Trophoblast cell (in vitro differentiated cells and primary cell): ENCODE measurements around the gene RP9. TPM values are rescaled to one million over a fixed set of nuclear protein-coding genes. Genes with fewer than 3 reads are reported as not detected.

ENCODE experiments used
- DNase-seq, 2 donors: peaks; one replicate each; pipeline ENCODE4 v3.0.0-alpha.2; 2016
- H2AFZ ChIP-seq: 2 replicates; pipeline ENCODE4 v1.6.1; 2013; ENCODE audit warnings: low read length, moderate library complexity, mild to moderate bottlenecking; ENCODE audit not compliant: insufficient read depth, poor library complexity
- H2AK5ac ChIP-seq: 2 replicates; pipeline ENCODE4 v1.6.1; 2013; ENCODE audit warnings: mild to moderate bottlenecking, low read length
- H2BK120ac ChIP-seq: 2 replicates; pipeline ENCODE4 v1.6.1; 2013; ENCODE audit warnings: low read length, mild to moderate bottlenecking, moderate library complexity; ENCODE audit not compliant: insufficient read depth, poor library complexity
- H2BK12ac ChIP-seq: 2 replicates; pipeline ENCODE4 v1.6.1; 2013; ENCODE audit warnings: mild to moderate bottlenecking, low read length, moderate library complexity
- H2BK5ac ChIP-seq: 2 replicates; pipeline ENCODE4 v1.6.1; 2013; ENCODE audit warnings: low read length, low read depth, moderate library complexity, mild to moderate bottlenecking; ENCODE audit not compliant: poor library complexity
- H3K14ac ChIP-seq: 2 replicates; pipeline ENCODE4 v1.6.1; 2013; ENCODE audit warnings: mild to moderate bottlenecking, low read length
- H3K18ac ChIP-seq: 2 replicates; pipeline ENCODE4 v1.6.1; 2013; ENCODE audit warnings: mild to moderate bottlenecking, low read length
- H3K23ac ChIP-seq: 2 replicates; pipeline ENCODE4 v1.6.1; 2013; ENCODE audit warnings: low read length
- H3K27ac ChIP-seq: 2 replicates; pipeline ENCODE4 v1.5.1; 2013; ENCODE audit warnings: low read depth, mild to moderate bottlenecking, inconsistent platforms, low read length, moderate library complexity
- H3K27me3 ChIP-seq: 2 replicates; pipeline ENCODE4 v1.6.1; 2013; ENCODE audit warnings: inconsistent platforms, mild to moderate bottlenecking, low read length, moderate library complexity; ENCODE audit not compliant: insufficient read depth
- H3K36me3 ChIP-seq, 2 experiments: 1 replicate in 1 of 2; 2 replicates in 1 of 2; pipeline ENCODE4 v1.6.1; 2013; ENCODE audit warnings: low read length in 2 of 2, mild to moderate bottlenecking in 2 of 2, moderate library complexity in 1 of 2; ENCODE audit not compliant: insufficient read depth in 2 of 2, control insufficient read depth in 1 of 2
- H3K4ac ChIP-seq: 2 replicates; pipeline ENCODE4 v1.6.1; 2013; ENCODE audit warnings: low read depth, mild to moderate bottlenecking, low read length, moderate library complexity
- H3K4me1 ChIP-seq, 2 experiments: 1 replicate in 1 of 2; 2 replicates in 1 of 2; pipeline ENCODE4 v1.6.1; 2013; ENCODE audit warnings: low read length in 2 of 2, mild to moderate bottlenecking in 2 of 2, moderate library complexity in 1 of 2; ENCODE audit not compliant: insufficient read depth in 2 of 2, control insufficient read depth in 1 of 2
- H3K4me2 ChIP-seq: 2 replicates; pipeline ENCODE4 v1.6.1; 2013; ENCODE audit warnings: inconsistent platforms, mild to moderate bottlenecking, low read length, moderate library complexity
- H3K4me3 ChIP-seq: 2 replicates; pipeline ENCODE4 v1.5.1; 2013; ENCODE audit warnings: mild to moderate bottlenecking, low read depth, low read length, inconsistent platforms
- H3K79me1 ChIP-seq: one replicate; pipeline ENCODE4 v1.6.1; 2013; ENCODE audit warnings: low read length
- H3K79me2 ChIP-seq: 2 replicates; pipeline ENCODE4 v1.6.1; 2013; ENCODE audit warnings: low read length, mild to moderate bottlenecking; ENCODE audit not compliant: control insufficient read depth, insufficient read depth, poor library complexity
- H3K9ac ChIP-seq: 2 replicates; pipeline ENCODE4 v1.6.1; 2013; ENCODE audit warnings: mild to moderate bottlenecking, low read length
- H3K9me3 ChIP-seq: 2 replicates; pipeline ENCODE4 v1.6.1; 2013; ENCODE audit warnings: low read depth, mild to moderate bottlenecking, control low read depth, inconsistent platforms, low read length; ENCODE audit not compliant: insufficient read depth
- H4K12ac ChIP-seq: 2 replicates; pipeline ENCODE4 v1.6.1; 2013; ENCODE audit warnings: low read depth, mild to moderate bottlenecking, low read length, moderate library complexity
- H4K8ac ChIP-seq: 2 replicates; pipeline ENCODE4 v1.6.1; 2013; ENCODE audit warnings: low read depth, mild to moderate bottlenecking, low read length, moderate library complexity
- H4K91ac ChIP-seq: one replicate; pipeline ENCODE4 v1.6.1; 2013; ENCODE audit warnings: low read depth, mild to moderate bottlenecking, low read length, moderate library complexity
- WGBS: extraction: QIAGEN DNeasy Blood & Tissue Kit; methylation state at CpG from one replicate; pipeline ENCODE4 v1.1.7; 2013; ENCODE audit warnings: missing lambda C conversion rate; ENCODE audit not compliant: insufficient read length, insufficient coverage; ENCODE audit errors: extremely low coverage; 5-methylcytosine and 5-hydroxymethylcytosine counted together
- polyA plus RNA-seq: library from polyadenylated mRNA; stranded (reverse); fragments of 200-250 nt; gene quantifications from 2 replicates; pipeline ENCODE4 v1.2.3, GENCODE V29; 2013

The RP9 gene, protein sequence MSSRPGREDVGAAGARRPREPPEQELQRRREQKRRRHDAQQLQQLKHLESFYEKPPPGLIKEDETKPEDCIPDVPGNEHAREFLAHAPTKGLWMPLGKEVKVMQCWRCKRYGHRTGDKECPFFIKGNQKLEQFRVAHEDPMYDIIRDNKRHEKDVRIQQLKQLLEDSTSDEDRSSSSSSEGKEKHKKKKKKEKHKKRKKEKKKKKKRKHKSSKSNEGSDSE
- polyA plus RNA-seq: 17.7 and 18.0 TPM in 2 replicates

DNA sequence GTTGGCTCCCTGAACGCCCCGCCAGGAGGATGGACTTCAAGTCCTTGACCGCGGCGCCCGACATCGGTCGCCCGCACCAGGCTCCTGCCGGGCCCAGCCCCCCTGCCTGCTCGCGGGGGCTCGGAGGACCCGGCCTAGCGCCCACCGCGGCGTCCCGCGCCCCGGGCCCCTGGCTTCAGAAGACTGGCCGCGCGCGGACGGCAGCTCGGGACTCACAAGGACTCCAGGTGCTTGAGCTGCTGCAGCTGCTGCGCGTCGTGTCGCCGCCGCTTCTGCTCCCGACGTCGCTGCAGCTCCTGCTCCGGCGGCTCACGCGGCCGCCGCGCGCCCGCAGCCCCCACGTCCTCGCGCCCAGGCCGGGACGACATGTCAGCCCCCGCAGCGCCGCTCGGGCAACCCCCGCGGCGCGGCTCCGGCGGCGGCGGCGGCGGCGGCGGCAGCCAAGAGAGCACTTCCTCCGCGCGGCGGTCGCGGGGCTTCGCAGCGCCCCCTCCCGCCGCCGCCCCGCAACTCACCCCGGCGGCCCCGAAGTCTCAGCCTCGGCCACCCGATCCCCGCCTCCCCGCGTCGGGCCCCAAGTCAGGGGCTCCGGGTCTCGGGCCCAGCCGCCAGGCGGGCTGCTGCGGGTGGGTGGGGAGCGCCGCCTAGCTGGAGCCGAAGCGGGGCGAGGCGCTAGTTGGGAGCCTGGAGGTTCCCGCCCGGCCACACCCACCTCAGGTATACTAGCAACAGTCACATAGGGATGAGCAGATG is at the start of gene RP9:
RP9 (minus strand) TSS at position 400 of the 753 bp plus-strand sequence; CDS start at position 368, 32 bp downstream.
- Histone ChIP-seq H2AK5ac (no peak within 1 kb of the TSS), H3K36me3 (no peaks in the 10 kb centered on the region), H3K18ac (peak within 1 kb of the TSS; percentile 63), H3K4me1 (peaks cover 0 to 2% of the 10 kb centered on the region in 2 experiments), H3K4me2 (peak within 1 kb of the TSS; percentile 96), H3K79me1 (peaks cover 3% of the 10 kb centered on the region), H3K4ac (peak within 1 kb of the TSS; percentile 70), H3K9ac (peak within 1 kb of the TSS; percentile 96), H4K12ac (peak within 1 kb of the TSS; percentile 19), H2BK120ac (peak within 1 kb of the TSS; percentile 35), H3K27ac (peak within 1 kb of the TSS; percentile 50), H3K79me2 (peaks cover 6% of the 10 kb centered on the region), H3K14ac (peak within 1 kb of the TSS; percentile 71), H3K4me3 (peak within 1 kb of the TSS; percentile 96), H3K23ac (no peak within 1 kb of the TSS), H4K91ac (peak within 1 kb of the TSS; percentile 50), H3K27me3 (no peaks in the 10 kb centered on the region), H4K8ac (peak within 1 kb of the TSS; percentile 89), H2BK5ac (peak within 1 kb of the TSS; percentile 11), H3K9me3 (no peaks in the 10 kb centered on the region), H2BK12ac (no peak within 1 kb of the TSS), H2AFZ (peak within 1 kb of the TSS; percentile 97)
- WGBS: no CpG with 5 or more reads among the region's 100 CpGs
- DNase-seq: peak; percentile 58 to 75

DNA sequence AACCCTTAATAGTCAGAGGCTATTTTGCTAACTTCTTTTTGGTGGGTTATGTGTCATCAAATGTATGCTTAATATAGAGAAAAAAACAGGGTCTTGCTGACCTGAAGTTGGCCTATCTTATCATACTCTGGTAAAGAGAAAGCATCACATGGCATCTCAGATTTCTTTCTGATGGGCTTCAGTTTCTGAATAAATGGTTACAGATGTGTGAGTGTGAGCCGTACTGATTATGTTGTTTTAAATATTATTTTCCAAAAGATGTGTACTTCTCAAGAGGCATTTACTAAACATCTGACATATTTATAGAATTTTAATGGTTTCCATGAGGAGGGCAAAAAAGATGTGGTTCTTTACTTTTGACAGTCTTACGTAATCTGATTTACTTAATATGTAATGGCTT is 48.6 kb upstream of the RP9 start:
- no peak overlapping the region for H3K4me3 ChIP-seq
- H3K14ac ChIP-seq: no peak overlapping the region
- H3K27ac ChIP-seq: no peak overlapping the region
- no peak overlapping the region for H4K91ac ChIP-seq
- no peaks in the 10 kb centered on the region for H3K27me3 ChIP-seq
- H3K4me2 ChIP-seq: no peak overlapping the region
- H3K23ac ChIP-seq: no peak overlapping the region
- no peaks in the 10 kb centered on the region for H3K79me1 ChIP-seq
- H3K79me2 ChIP-seq: no peaks in the 10 kb centered on the region
- H4K8ac ChIP-seq: no peak overlapping the region
- DNase-seq: no peak
- no peaks in the 10 kb centered on the region for H3K36me3 ChIP-seq
- H3K9ac ChIP-seq: no peak overlapping the region
- WGBS: no CpG with 5 or more reads among the region's 2 CpGs
- no peak overlapping the region for H2AK5ac ChIP-seq
- no peak overlapping the region for H2BK5ac ChIP-seq
- no peak overlapping the region for H3K4ac ChIP-seq
- H2BK12ac ChIP-seq: no peak overlapping the region
- no peak overlapping the region for H2BK120ac ChIP-seq
- no peak overlapping the region for H2AFZ ChIP-seq
- H3K9me3 ChIP-seq: no peaks in the 10 kb centered on the region
- no peak overlapping the region for H3K18ac ChIP-seq
- no peaks in the 10 kb centered on the region for H3K4me1 ChIP-seq
- H4K12ac ChIP-seq: no peak overlapping the region

DNA sequence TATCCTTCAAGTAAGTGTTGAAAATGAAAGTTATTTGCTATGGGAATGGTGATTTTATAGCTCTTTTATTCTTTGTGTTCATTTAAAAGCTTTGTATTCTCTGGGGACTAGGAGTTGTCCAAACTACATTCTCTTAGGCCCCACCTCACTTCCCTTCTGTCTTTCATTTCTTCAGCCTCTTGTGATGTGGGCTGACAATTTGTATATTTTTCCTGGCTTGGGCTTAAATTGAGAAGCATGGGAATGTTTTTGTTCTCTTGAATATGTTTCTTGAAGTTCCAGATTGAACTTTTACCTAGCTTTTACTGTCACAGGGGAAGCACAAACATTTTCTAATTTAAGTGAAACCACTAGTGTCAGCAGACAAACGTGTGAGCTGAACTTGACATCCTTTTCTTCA is 48.1 kb upstream of the RP9 start:
- Histone ChIP-seq H3K9me3 (no peaks in the 10 kb centered on the region), H2BK120ac (no peak overlapping the region), H3K27ac (no peak overlapping the region), H3K27me3 (no peaks in the 10 kb centered on the region), H4K12ac (no peak overlapping the region), H2AFZ (no peak overlapping the region), H3K23ac (no peak overlapping the region), H3K79me2 (no peaks in the 10 kb centered on the region), H2BK5ac (no peak overlapping the region), H3K9ac (no peak overlapping the region), H3K4ac (no peak overlapping the region), H3K4me2 (no peak overlapping the region), H2BK12ac (no peak overlapping the region), H3K4me1 (no peaks in the 10 kb centered on the region), H3K36me3 (no peaks in the 10 kb centered on the region), H4K91ac (no peak overlapping the region), H3K4me3 (no peak overlapping the region), H4K8ac (no peak overlapping the region), H3K14ac (no peak overlapping the region), H3K79me1 (no peaks in the 10 kb centered on the region), H3K18ac (no peak overlapping the region), H2AK5ac (no peak overlapping the region)
- WGBS: no CpG with 5 or more reads among the region's 1 CpG
- DNase-seq: no peak

DNA sequence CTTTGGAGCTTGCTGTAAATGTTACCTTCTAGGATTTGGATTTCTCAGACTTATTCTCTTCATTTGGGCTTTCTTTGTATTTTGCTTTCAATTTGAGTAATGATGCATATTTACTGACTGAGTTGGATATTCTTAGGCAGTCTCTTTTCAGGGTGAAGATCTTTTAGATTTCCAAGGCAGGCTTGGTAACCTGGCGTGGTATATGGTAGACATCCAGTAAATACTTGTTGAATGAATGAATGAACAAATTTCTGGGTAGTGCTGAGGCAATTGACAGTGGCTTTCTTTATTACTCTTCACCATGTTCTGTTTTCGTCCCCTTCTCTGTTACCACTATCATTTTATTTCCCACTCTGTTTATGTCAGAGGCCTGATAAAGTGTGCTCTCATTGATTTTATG is 47.2 kb upstream of the RP9 start:
- Histone ChIP-seq H2BK12ac (no peak overlapping the region), H3K4me2 (no peak overlapping the region), H3K4me1 (no peaks in the 10 kb centered on the region), H2AFZ (no peak overlapping the region), H3K79me1 (no peaks in the 10 kb centered on the region), H4K8ac (no peak overlapping the region), H3K9me3 (no peaks in the 10 kb centered on the region), H4K12ac (no peak overlapping the region), H3K4me3 (no peak overlapping the region), H3K23ac (no peak overlapping the region), H3K36me3 (no peaks in the 10 kb centered on the region), H2AK5ac (no peak overlapping the region), H3K4ac (no peak overlapping the region), H3K79me2 (no peaks in the 10 kb centered on the region), H3K14ac (no peak overlapping the region), H3K27me3 (no peaks in the 10 kb centered on the region), H2BK120ac (no peak overlapping the region), H3K18ac (no peak overlapping the region), H4K91ac (no peak overlapping the region), H2BK5ac (no peak overlapping the region), H3K9ac (no peak overlapping the region), H3K27ac (no peak overlapping the region)
- no peak for DNase-seq
- no CpG with 5 or more reads among the region's 2 CpGs for WGBS
